ENCODE results near the gene CCDC34.

The CCDC34 gene

DNA sequence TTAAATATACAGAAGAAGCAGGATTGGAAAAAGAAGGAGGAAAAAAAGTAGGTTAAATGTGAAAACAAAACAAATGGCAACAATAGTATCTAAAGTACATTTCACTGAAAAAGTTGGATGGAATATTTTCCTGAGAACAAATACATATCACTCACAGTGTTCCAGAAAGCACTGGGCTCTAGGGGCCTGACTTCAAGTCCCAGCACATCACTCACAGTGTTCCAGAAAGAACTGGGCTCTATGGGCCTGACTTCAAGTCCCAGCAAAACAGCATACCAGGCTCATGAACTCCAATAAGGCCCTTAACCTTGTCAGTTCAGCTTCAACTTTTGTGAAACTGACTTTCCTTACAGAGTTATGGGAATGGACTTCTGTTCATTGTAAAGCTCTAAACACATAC is 46.0 kb upstream of the CCDC34 start:
- no peaks in the 10 kb centered on the region for H3K27me3 ChIP-seq (replicated peaks)
- no peak overlapping the region for H3K27ac ChIP-seq
- DNase-seq, result no peak
- in situ Hi-C loops (cut with HindIII; ENCODE audit: low pct_ligation_motif_present, low sequenced_read_pairs), result no loop called here
- H3K4me3 ChIP-seq (ENCODE audit: low read depth, low read length), result no peak overlapping the region
- no peak for TF ChIP-seq CTCF (IDR thresholded peaks at IDR 0.05; ENCODE audit: low read depth, low read length, missing control alignments)
- no peaks in the 10 kb centered on the region for H3K36me3 ChIP-seq (replicated peaks)

DNA sequence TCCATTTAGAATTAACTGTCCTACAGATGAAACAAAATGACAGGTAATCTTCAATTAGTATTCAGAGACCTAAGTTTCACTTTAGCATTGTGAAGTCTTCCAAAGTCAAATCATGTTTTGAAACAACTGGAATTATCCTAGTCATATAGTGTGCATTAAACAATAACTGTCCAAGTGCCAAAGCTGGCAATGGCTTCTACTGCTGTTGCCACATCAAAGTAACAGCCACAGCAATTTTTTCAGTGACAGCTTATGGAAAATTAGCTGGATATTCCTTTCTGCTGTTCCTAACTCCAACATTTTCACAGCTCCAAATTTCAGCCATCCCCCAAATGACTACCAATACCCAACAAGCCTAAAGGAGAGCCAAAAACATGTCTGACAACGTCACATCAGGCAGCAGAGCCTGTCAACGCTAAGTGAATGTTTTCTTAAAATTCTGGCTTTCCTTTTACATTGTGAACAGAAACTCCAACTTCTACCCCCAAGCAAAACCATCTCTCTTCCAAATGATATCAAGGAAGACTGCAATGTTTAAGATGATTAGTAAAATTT is 45.3 kb upstream of the CCDC34 start:
- no peak for DNase-seq
- H3K27me3 ChIP-seq (replicated peaks), result no peaks in the 10 kb centered on the region
- TF ChIP-seq CTCF (IDR thresholded peaks at IDR 0.05; ENCODE audit: low read depth, low read length, missing control alignments), result no peak
- in situ Hi-C loops (cut with HindIII; ENCODE audit: low pct_ligation_motif_present, low sequenced_read_pairs), result no loop called here
- H3K27ac ChIP-seq, result no peak overlapping the region
- H3K36me3 ChIP-seq (replicated peaks), result no peaks in the 10 kb centered on the region
- H3K4me3 ChIP-seq (ENCODE audit: low read depth, low read length), result no peak overlapping the region

GRCh38 chr11:27406498-27407354 is 43.7 kb upstream of the CCDC34 start:
- TF ChIP-seq CTCF (IDR thresholded peaks at IDR 0.05; ENCODE audit: low read depth, low read length, missing control alignments), result no peak
- H3K36me3 ChIP-seq (replicated peaks), result no peaks in the 10 kb centered on the region
- H3K27me3 ChIP-seq (replicated peaks), result no peaks in the 10 kb centered on the region
- no peak overlapping the region for H3K4me3 ChIP-seq (ENCODE audit: low read depth, low read length)
- in situ Hi-C loops (cut with HindIII; ENCODE audit: low pct_ligation_motif_present, low sequenced_read_pairs), result no loop called here
- no peak for DNase-seq
- no peak overlapping the region for H3K27ac ChIP-seq

- in situ Hi-C loops (cut with HindIII; ENCODE audit: low pct_ligation_motif_present, low sequenced_read_pairs), result no loop called here
Measured at GRCh38 chr11:27405134-27405533, 42.1 kb upstream of the CCDC34 start.

DNA sequence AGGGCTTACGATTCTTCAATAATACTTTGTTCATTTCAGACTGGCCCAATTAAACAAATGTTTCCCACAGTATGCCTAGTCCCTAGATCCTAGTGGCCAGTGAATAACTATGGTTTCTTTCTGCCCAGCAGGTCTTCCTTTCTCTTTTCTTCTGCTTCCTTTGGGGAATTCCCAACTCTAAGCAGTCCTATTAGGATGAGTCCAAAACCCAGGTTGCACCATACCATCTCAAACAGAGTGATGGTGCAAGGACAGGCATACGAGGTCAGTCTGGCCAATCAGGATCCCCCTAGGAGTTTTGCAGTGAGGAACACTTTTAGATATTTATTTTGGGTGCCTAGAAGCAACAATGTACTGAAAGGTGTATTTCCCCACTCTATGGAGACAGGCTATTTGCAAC is 41.4 kb upstream of the CCDC34 start:
- Histone ChIP-seq H3K27me3 (replicated peaks) (no peaks in the 10 kb centered on the region), H3K4me3 (ENCODE audit: low read depth, low read length) (no peak overlapping the region), H3K27ac (no peak overlapping the region), H3K36me3 (replicated peaks) (no peaks in the 10 kb centered on the region)
- no peak for DNase-seq
- in situ Hi-C loops (cut with HindIII; ENCODE audit: low pct_ligation_motif_present, low sequenced_read_pairs), result no loop called here
- TF ChIP-seq CTCF (IDR thresholded peaks at IDR 0.05; ENCODE audit: low read depth, low read length, missing control alignments), result no peak

More at GRCh38 chr11:27405134-27405533, 42.1 kb upstream of the CCDC34 start:
- Histone ChIP-seq H3K27me3 (replicated peaks) (no peaks in the 10 kb centered on the region), H3K4me3 (ENCODE audit: low read depth, low read length) (no peak overlapping the region), H3K36me3 (replicated peaks) (no peaks in the 10 kb centered on the region), H3K27ac (no peak overlapping the region)
- no peak for TF ChIP-seq CTCF (IDR thresholded peaks at IDR 0.05; ENCODE audit: low read depth, low read length, missing control alignments)
- DNase-seq, result no peak

All from brain microvascular endothelial cell (primary cell).